Measurements from ENCODE around the gene PTS. TPM values are rescaled to one million over a fixed set of nuclear protein-coding genes. Genes with fewer than 3 reads are reported as not detected.
"Not testable (repeated sequence)": the region's sequence is repeated elsewhere in the genome, so short reads cannot be mapped to it uniquely, and the experiment has no call there.

The PTS gene
- 10 to 100 TPM; 33.9 to 47.8 (median 40.3) TPM for polyA plus RNA-seq (ENCODE audit: insufficient read depth in 1 of 5, insufficient read length in 5 of 5, low replicate concordance in 1 of 5)
- long read RNA-seq, donor 1, transcript PTS-201 (6 exons, 935 nt), result major isoform, 15 of 23 reads
- long read RNA-seq, donor 1, transcript PTS-206 (3 exons, 601 nt), result minor isoform, 5 of 23 reads
- long read RNA-seq, donor 1, partial matches to known transcripts, result 0 of 23 reads
- long read RNA-seq, donor 1, other reads (novel, unspliced or antisense), result 0 of 23 reads
- long read RNA-seq, donor 2, transcript PTS-201 (6 exons, 935 nt), result major isoform, 5 of 12 reads
- long read RNA-seq, donor 2, partial matches to known transcripts, result 0 of 12 reads
- long read RNA-seq, donor 2, other reads (novel, unspliced or antisense), result 0 of 12 reads
- long read RNA-seq, donor 3, transcript PTS-206 (3 exons, 601 nt), result minor isoform, 5 of 17 reads
- long read RNA-seq, donor 3, transcript PTS-201 (6 exons, 935 nt), result major isoform, 9 of 17 reads
- long read RNA-seq, donor 3, partial matches to known transcripts, result 0 of 17 reads
- long read RNA-seq, donor 3, other reads (novel, unspliced or antisense), result 0 of 17 reads
- long read RNA-seq, donor 4, transcript PTS-201 (6 exons, 935 nt), result major isoform, 10 of 12 reads
- long read RNA-seq, donor 4, partial matches to known transcripts, result 0 of 12 reads
- long read RNA-seq, donor 4, other reads (novel, unspliced or antisense), result 0 of 12 reads
- long read RNA-seq, donor 5, transcript PTS-206 (3 exons, 601 nt), result minor isoform, 7 of 28 reads
- long read RNA-seq, donor 5, transcript PTS-201 (6 exons, 935 nt), result major isoform, 18 of 28 reads
- long read RNA-seq, donor 5, partial matches to known transcripts, result 0 of 28 reads
- long read RNA-seq, donor 5, other reads (novel, unspliced or antisense), result 0 of 28 reads
- long read RNA-seq, donor 6, transcript PTS-201 (6 exons, 935 nt), result major isoform, 19 of 31 reads
- long read RNA-seq, donor 6, partial matches to known transcripts, result 6 of 31 reads
- long read RNA-seq, donor 6, other reads (novel, unspliced or antisense), result 0 of 31 reads
- long read RNA-seq, donor 7, transcript PTS-201 (6 exons, 935 nt), result major isoform, 11 of 19 reads
- long read RNA-seq, donor 7, transcript PTS-206 (3 exons, 601 nt), result minor isoform, 5 of 19 reads
- long read RNA-seq, donor 7, partial matches to known transcripts, result 0 of 19 reads
- long read RNA-seq, donor 7, other reads (novel, unspliced or antisense), result 0 of 19 reads
- long read RNA-seq, donor 8, partial matches to known transcripts, result 0 of 7 reads
- long read RNA-seq, donor 8, other reads (novel, unspliced or antisense), result 0 of 7 reads

GRCh38 chr11:112226062-112226830 is at the start of gene PTS:
TSS of gene PTS (plus strand) at chr11:112226428. CDS start at chr11:112226444, 16 bp downstream.
- DNase-seq, result peak; percentile 91 to 92

DNA sequence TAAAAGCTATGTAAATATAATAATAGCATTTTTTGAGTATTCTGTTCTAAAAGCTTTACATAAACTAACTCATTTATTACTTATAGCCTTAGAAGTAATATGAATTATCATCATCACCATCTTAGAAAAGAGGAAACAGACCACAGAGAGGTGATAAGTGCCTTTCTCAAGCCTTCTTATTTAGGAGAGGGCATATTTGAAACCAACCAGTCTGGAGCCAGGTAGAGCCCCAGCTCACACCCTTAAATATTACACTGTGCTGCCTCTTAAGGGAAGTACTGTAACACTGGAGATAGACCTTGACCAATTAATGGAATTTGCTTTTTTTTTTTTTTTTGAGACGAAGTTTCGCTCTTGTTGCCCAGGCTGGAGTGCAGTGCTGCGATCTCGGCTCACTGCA is 48.6 kb upstream of the PTS start:
- no peak for DNase-seq

GRCh38 chr11:112178428-112178827 is 47.8 kb upstream of the PTS start:
- no peak for DNase-seq

DNA sequence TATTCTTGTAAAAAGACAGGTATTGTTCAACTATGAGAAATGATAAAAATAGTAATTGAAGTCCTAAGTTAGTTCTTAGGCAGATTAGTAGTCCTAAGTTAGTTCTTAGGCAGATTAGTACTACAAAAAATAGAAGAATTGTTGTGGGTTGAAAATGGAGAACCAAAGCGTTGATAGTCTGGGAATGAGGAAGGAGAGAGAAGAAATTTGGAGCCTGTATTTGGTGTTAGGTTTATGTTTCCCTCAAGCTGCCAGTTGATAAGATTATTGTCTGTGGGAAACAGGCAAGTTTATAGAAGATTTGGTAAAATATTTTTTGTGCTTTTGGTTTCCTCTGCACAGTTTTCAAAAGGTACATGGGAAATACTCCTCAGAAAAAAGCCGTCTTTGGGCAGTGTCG is 47.3 kb upstream of the PTS start:
- DNase-seq, result no peak

- DNase-seq, result no peak
Observed at GRCh38 chr11:112179601-112180000, 46.6 kb upstream of the PTS start.

DNA sequence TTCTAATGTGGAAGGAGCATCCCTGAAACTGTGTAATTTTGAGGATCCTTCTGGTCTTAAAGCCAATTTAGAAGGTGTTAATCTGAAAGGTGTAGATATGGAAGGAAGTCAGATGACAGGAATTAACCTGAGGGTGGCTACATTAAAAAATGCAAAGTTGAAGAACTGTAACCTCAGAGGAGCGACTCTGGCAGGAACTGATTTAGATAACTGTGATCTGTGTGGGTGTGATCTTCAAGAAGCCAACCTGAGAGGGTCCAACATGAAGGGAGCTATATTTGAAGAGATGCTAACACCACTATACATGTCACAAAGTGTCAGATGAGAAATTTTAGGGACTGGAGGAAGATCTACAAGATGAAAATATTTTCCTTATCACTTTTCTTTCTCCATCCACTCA is 43.4 kb upstream of the PTS start:
- no peak for DNase-seq

GRCh38 chr11:112185883-112186282 is 40.3 kb upstream of the PTS start:
- no peak for DNase-seq

DNA sequence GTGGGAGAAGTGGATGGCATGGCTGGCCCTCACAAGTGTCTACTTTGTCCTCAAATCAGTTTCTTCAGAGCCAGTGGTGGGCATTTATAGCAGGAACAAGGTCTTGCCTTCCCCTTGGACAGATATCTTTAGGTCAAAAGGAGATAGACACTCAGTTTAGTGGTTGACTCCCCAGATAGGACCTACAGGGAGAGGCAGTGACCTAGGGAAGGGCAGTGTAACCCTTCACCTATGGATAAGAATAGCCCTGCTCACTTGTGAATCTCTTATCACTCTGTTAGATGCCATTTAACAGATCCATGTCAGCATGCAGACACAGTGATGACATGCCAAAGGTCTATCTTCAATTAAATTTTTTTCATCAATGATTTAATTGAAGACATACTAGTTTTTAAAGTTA is 39.9 kb upstream of the PTS start:
- DNase-seq, result no peak

- not testable (repeated sequence) for DNase-seq
Observed at GRCh38 chr11:112195113-112195512, 31.1 kb upstream of the PTS start.

DNA sequence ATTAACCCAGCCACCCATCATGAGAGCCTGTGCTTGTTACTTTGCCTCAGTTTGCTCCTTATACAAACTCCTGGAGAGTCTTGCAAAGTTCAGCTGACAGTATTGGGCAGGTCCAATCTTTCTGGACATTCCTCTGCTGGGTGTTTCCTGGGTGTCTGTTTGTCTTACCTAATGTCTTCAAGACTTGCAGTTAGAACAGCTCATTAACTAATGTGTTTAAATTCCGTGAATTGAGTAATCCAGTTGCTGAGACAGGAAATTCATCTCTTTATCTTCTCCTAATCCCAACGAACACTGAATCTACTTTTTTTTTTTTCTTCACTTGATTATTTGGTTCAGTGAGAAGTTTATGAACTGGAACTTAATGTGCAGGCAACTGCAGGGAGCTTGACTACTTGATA is 30.3 kb upstream of the PTS start:
- no peak for DNase-seq

GRCh38 chr11:112196519-112197087 is 29.6 kb upstream of the PTS start:
- no peak for DNase-seq

- DNase-seq, result not testable (repeated sequence)
Observed at GRCh38 chr11:112199101-112199500, 27.1 kb upstream of the PTS start.

DNA sequence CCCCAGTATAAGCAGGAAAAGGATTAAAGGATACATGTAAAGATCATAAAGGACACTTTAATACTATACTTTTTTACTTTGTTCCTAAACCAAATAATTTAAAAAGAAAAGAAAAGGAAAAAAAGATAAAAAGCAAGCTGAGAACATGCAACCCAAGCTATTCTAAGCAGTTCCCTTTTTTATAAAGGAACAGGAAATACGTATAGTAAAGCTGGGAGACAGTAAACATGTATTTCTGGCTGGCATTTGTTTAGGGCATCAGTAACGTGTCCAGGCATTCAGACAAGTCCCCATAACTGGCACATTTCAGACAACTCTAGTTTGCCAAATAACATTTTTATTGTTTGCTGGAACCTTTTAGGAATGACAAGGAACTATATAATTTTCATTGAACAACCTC is 26.0 kb upstream of the PTS start:
- DNase-seq, result no peak

DNA sequence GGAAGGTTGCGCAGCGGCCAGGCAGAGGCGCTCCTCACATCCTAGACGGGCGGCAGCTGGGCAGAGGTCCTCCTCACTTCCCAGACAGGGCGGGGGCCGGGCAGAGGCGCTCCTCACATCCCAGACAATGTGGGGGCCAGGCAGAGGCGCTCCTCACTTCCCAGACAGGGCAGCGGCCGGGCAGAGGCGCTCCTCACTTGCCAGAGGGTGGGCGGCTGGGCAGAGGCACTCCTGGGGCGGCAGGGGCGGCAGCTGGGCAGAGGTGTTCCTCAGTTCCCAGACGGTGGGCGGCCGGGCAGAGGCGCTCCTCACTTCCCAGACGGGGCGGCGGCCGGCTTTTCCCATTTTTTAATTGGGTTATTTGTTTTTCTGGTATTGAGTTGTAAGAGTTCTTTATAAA is 20.2 kb upstream of the PTS start:
- no peak for DNase-seq

- DNase-seq, result no peak
Observed at GRCh38 chr11:112210890-112211289, 15.3 kb upstream of the PTS start.

- no peak for DNase-seq
Observed at GRCh38 chr11:112211536-112211935, 14.7 kb upstream of the PTS start.

DNA sequence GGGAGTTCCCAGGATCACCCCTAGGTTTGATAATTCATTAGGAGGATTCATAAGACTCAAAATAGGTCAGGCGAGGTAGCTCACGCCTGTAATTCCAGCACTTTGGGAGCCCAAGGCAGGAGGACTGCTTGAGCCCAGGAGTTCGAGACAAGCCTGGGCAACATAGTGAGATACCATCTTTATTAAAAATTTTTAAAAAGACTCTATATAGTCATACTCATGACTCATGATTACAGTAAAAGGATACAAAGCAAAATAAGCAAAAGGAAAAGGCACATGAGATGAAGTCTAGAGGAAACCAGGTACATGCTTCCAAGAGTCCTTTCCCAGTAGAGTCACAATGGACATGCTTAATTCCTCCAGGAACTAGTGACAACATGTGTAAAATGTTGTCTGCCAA is 13.9 kb upstream of the PTS start:
- DNase-seq, result no peak

DNA sequence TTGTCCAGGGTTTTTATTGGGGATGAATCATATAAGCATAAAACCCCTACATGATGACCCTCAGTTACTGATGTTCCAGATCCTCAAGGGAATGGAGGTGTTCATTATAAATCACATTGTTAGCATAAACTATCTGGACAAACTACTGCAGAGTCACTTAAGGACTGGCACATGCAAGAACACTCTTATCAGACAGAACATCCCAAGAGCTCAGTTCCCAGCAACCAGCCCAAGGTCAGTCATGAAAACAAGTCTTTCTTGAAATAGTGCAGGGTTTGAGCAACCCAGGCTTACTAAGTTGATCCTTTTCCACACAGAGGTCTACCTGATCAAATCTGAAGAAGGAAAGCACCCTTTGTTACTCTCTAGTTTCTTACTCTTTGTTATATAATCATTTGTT is 13.5 kb upstream of the PTS start:
- no peak for DNase-seq

GRCh38 chr11:112213753-112214152 is 12.5 kb upstream of the PTS start:
- no peak for DNase-seq

- DNase-seq, result no peak
Observed at GRCh38 chr11:112215621-112216020, 10.6 kb upstream of the PTS start.

DNA sequence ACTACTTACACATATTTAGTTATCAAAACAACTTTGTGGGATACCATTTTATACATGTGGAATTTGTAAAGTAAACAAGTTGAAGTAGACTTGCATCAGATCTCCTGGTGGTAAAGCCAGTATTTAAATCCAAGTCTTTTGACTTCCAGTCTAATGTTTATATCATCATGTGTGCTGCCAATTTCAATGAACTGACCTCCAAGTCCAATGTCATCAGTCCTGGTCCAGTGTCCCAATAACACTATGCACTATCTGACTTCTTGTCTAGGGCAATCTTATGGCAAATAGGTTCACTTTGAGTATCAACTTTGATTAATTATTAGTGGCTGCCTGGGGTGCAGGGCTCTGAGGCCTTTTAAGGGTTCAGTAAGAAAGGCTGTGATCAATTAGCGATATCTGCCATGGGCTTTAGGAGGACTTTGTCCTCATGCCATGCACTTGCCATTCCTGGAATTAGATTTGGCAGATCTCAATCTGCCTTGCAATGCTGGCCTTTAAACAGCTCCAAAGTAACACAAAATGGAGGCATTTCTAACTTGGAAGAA is 9.6 kb upstream of the PTS start:
- no peak for DNase-seq
